Caco-2 (cell line): Measurements from ENCODE around the gene HIP1R. TPM values are rescaled to one million over a fixed set of nuclear protein-coding genes. Genes with fewer than 3 reads are reported as not detected.

Experiments
- BruUV-seq: library from RNA; stranded (reverse); fragments of 400-500 nt; replicated peaks from 2 replicates; lab custom pipeline; 2021; lab: Mats Ljungman, UMichigan
- CTCF ChIA-PET: fragments of 300-600 bp; sonication (Branson Sonifier 250); formaldehyde crosslinking; loops from one replicate; lab custom pipeline; 2022; ENCODE audit warnings: antibody characterized with exemption; lab: Charles Lee
- POLR2A ChIA-PET: fragments of 300-600 bp; sonication (Branson Sonifier 250); formaldehyde crosslinking; loops from one replicate; lab custom pipeline; 2022; ENCODE audit warnings: antibody characterized with exemption; lab: Charles Lee
- DNase-seq, 2 experiments: peaks; one replicate each; pipeline versions ENCODE4 v3.0.0 to v3.0.0-alpha.2; 2020 to 2022
- H3K27me3 ChIP-seq: replicated peaks from 2 replicates; pipeline ENCODE4 v1.6.0; 2011; ENCODE audit warnings: low read length; ENCODE audit not compliant: control insufficient read depth, insufficient read depth
- H3K36me3 ChIP-seq: 2 replicates; pipeline ENCODE4 v1.5.1; 2011; ENCODE audit warnings: low read length; ENCODE audit not compliant: control insufficient read depth, insufficient read depth
- H3K4me1 ChIP-seq: fragments of 250-450 bp; sonication (Bioruptor Pico); 2 replicates; pipeline ENCODE4 v1.5.1; 2020; ENCODE audit warnings: mild to moderate bottlenecking
- H3K4me3 ChIP-seq: 2 replicates; pipeline ENCODE4 v1.5.1; 2011; ENCODE audit warnings: low read depth, mild to moderate bottlenecking, control low read depth, low read length
- H3K9me3 ChIP-seq: fragments of 250-450 bp; sonication (Bioruptor Pico); 2 replicates; pipeline ENCODE4 v1.5.1; 2020; ENCODE audit warnings: mild to moderate bottlenecking, moderate library complexity
- H3K27ac Mint-ChIP-seq: one replicate; pipeline ENCODE4 v1.8.0; 2022; ENCODE audit warnings: mixed read lengths; ENCODE audit not compliant: unreplicated experiment
- H3K27me3 Mint-ChIP-seq: one replicate; pipeline ENCODE4 v1.8.0; 2022; ENCODE audit warnings: mixed read lengths; ENCODE audit not compliant: insufficient read depth, unreplicated experiment
- H3K36me3 Mint-ChIP-seq: one replicate; pipeline ENCODE4 v1.8.0; 2022; ENCODE audit warnings: mild to moderate bottlenecking, mixed read lengths; ENCODE audit not compliant: insufficient read depth, unreplicated experiment
- H3K4me1 Mint-ChIP-seq: one replicate; pipeline ENCODE4 v1.8.0; 2022; ENCODE audit warnings: low read depth, mixed read lengths; ENCODE audit not compliant: unreplicated experiment
- H3K4me3 Mint-ChIP-seq: one replicate; pipeline ENCODE4 v1.8.0; 2022; ENCODE audit warnings: mild to moderate bottlenecking, moderate library complexity, mixed read lengths; ENCODE audit not compliant: unreplicated experiment
- H3K9me3 Mint-ChIP-seq: one replicate; pipeline ENCODE4 v1.8.0; 2022; ENCODE audit warnings: mixed read lengths; ENCODE audit not compliant: unreplicated experiment
- intact Hi-C: fragments of 100-400 bp; cut with micrococcal nuclease; formaldehyde crosslinking; loops from one replicate; pipeline ENCODE4 v1.10.0; 2022; ENCODE audit not compliant: unreplicated experiment
- total RNA-seq: library from RNA; stranded (reverse); gene quantifications from 2 replicates; pipeline ENCODE4 v1.2.3, GENCODE V29; 2022
- TF ChIP-seq, protein P1 (sequence below), 2 experiments: fragments of 200-600 bp in 1 of 2; IDR thresholded peaks; 1 replicate in 1 of 2; 2 replicates in 1 of 2; pipeline versions ENCODE4 v1.5.1 to v1.8.0; 2011 to 2022; ENCODE audit warnings: antibody characterized with exemption in 1 of 2, control low read depth in 1 of 2, inconsistent platforms in 1 of 2, low read depth in 1 of 2, low read length in 1 of 2, mild to moderate bottlenecking in 1 of 2, moderate library complexity in 1 of 2; ENCODE audit not compliant: insufficient read depth in 1 of 2, severe bottlenecking in 1 of 2, unreplicated experiment in 1 of 2

Gene HIP1R
- total RNA-seq, 1 experiment from 2014 or later = 13.8 TPM

DNA sequence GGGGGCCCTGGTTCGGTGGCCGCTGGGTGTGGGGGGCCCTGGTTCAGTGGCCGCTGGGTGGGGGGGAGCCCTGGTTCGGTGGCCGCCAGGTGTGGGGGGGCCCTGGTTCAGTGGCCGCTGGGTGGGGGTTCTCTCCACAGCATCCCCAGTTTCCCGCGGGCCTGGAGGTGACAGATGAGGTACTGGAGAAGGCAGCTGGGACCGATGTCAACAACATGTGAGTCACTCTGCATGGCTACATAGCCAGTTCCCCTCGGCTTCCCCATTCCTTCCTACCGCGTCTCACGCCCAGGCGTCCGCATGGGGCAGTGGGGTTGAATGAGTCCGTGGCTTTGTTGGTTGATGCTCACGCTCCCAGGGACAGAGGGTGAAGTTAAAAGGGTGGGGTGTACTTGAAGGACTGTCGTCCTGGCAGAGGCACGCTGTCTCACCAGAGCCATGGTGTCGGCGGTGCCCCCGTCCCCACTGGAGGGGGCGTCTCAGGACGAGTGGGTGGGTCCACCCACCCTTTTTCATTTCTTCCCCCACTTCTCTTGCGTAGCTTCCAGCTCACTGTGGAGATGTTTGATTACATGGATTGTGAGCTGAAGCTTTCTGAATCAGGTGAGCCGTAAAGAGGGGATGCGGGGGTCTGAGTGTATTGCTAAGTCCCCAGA lies 15.6 kb downstream of the HIP1R start:
- H3K9me3 Mint-ChIP-seq = no peaks in the 10 kb centered on the region
- no peaks in the 10 kb centered on the region for H3K4me1 Mint-ChIP-seq
- Histone ChIP-seq H3K9me3 (no peaks in the 10 kb centered on the region), H3K36me3 (no peaks in the 10 kb centered on the region), H3K4me3 (no peak overlapping the region), H3K4me1 (no peaks in the 10 kb centered on the region), H3K27me3 (no peaks in the 10 kb centered on the region)
- intact Hi-C loops = no loop called here
- POLR2A ChIA-PET = no interaction called here
- no peaks in the 10 kb centered on the region for H3K27me3 Mint-ChIP-seq
- BruUV-seq = no TSS peak
- H3K4me3 Mint-ChIP-seq = no peak overlapping the region
- no peak overlapping the region for H3K27ac Mint-ChIP-seq
- CTCF ChIA-PET = no interaction called here
- H3K36me3 Mint-ChIP-seq = peaks cover 8% of the 10 kb centered on the region
- TF ChIP-seq, protein P1, sequence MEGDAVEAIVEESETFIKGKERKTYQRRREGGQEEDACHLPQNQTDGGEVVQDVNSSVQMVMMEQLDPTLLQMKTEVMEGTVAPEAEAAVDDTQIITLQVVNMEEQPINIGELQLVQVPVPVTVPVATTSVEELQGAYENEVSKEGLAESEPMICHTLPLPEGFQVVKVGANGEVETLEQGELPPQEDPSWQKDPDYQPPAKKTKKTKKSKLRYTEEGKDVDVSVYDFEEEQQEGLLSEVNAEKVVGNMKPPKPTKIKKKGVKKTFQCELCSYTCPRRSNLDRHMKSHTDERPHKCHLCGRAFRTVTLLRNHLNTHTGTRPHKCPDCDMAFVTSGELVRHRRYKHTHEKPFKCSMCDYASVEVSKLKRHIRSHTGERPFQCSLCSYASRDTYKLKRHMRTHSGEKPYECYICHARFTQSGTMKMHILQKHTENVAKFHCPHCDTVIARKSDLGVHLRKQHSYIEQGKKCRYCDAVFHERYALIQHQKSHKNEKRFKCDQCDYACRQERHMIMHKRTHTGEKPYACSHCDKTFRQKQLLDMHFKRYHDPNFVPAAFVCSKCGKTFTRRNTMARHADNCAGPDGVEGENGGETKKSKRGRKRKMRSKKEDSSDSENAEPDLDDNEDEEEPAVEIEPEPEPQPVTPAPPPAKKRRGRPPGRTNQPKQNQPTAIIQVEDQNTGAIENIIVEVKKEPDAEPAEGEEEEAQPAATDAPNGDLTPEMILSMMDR (IDR thresholded peaks at IDR 0.05; ENCODE audit: insufficient read depth in 1 of 2, low read depth in 1 of 2, low read length in 1 of 2, severe bottlenecking in 1 of 2, unreplicated experiment in 1 of 2) = no peak
- DNase-seq = no peak

DNA sequence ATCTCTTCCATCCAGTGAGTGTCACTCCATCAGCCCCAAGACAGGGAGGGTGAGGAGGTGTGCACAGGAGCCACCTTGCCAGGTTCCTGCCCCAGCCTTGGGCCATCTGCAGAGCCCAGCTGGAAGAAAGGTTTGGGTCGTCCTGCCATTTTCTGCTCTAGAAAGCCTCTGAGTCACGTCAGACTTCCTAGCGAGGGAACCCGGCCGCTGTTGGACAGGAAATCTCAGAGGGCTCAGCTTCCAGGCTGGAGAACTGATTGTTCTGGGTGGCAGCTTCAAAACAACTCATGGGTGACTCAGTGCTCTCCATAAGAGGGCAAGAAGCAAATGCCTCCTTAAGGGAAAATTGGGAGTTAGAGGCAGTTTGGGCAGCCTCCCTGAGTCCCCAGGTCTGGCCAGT lies 16.6 kb downstream of the HIP1R start:
- Mint-ChIP-seq H3K4me1 (no peaks in the 10 kb centered on the region), H3K27me3 (no peaks in the 10 kb centered on the region), H3K27ac (no peak overlapping the region), H3K9me3 (no peaks in the 10 kb centered on the region), H3K4me3 (no peak overlapping the region), H3K36me3 (peaks cover 14% of the 10 kb centered on the region)
- POLR2A ChIA-PET = no interaction called here
- no peak overlapping the region for H3K4me3 ChIP-seq
- CTCF ChIA-PET = no interaction called here
- intact Hi-C loops = no loop called here
- no peaks in the 10 kb centered on the region for H3K36me3 ChIP-seq
- H3K4me1 ChIP-seq = no peaks in the 10 kb centered on the region
- no peak for DNase-seq
- TF ChIP-seq, protein P1 (IDR thresholded peaks at IDR 0.05; ENCODE audit: insufficient read depth in 1 of 2, low read depth in 1 of 2, low read length in 1 of 2, severe bottlenecking in 1 of 2, unreplicated experiment in 1 of 2) = no peak
- H3K9me3 ChIP-seq = no peaks in the 10 kb centered on the region
- BruUV-seq = no TSS peak
- H3K27me3 ChIP-seq = no peaks in the 10 kb centered on the region

DNA sequence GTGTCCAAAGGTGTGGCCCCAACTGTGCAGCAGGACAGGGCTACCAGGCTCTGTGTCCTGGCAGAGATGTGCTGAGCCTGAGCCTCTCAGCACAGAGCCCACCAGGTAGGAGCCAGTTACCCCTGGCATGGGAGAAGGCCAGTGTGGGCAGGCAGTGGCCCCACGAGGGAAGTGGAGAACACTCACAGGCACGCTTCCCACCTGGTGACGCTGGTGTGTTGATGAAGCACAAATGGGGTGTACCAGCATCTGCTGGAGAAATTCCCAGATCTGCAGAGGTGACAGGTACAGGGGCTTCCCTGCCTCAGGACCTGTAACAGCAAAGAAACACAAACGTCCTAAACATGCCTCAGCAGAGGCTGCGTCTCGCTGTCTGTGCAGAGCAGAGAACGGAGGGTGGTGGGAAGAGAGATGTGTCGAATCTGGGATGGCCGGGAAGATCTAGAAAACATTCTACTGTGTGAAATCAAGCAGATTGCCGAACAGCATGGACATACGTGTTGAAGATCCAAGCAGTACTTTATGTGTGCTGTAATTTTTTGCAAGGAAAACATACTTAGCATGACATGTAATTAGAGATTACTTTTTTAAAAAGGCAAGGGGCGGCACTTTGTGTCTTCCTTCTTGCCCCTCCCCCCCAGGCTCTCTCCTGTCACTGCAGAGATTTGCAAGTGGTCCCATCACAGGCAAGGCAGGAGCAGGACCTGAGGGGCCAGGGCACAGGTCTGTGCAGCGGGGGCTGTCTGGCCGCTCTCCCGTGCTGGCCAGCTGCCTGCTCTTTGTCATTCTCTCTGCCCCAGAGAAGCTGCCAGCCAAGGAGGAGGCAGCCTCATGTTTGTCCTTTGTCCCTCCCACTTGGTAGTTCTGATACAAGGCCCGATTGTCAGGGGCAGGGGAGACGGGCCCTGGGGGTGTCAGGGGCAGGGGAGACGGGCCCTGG lies 17.3 kb downstream of the HIP1R start:
- Mint-ChIP-seq H3K4me3 (no peak overlapping the region), H3K36me3 (peaks cover 14% of the 10 kb centered on the region), H3K27me3 (no peaks in the 10 kb centered on the region), H3K27ac (no peak overlapping the region), H3K9me3 (no peaks in the 10 kb centered on the region), H3K4me1 (no peaks in the 10 kb centered on the region)
- Histone ChIP-seq H3K4me1 (peaks cover 4% of the 10 kb centered on the region; the same call in 1 of the 2 replicates), H3K27me3 (no peaks in the 10 kb centered on the region), H3K4me3 (no peak overlapping the region), H3K9me3 (no peaks in the 10 kb centered on the region), H3K36me3 (no peaks in the 10 kb centered on the region)
- CTCF ChIA-PET = no interaction called here
- POLR2A ChIA-PET = no interaction called here
- DNase-seq = no peak
- TF ChIP-seq, protein P1 (IDR thresholded peaks at IDR 0.05; ENCODE audit: insufficient read depth in 1 of 2, low read depth in 1 of 2, low read length in 1 of 2, severe bottlenecking in 1 of 2, unreplicated experiment in 1 of 2) = no peak
- intact Hi-C loops = no loop called here
- no TSS peak for BruUV-seq
